HL-60 (cell line): Measurements from ENCODE around the gene ZFYVE28.

Source experiments
- DNase-seq, 2 experiments: peaks; one replicate each; pipeline ENCODE4 v3.0.0-alpha.2; 2010 to 2020; ENCODE audit warnings: low read depth in 1 of 2, low spot score in 1 of 2
- H3K27ac ChIP-seq: fragments of 250-450 bp; sonication (Bioruptor Pico); replicated peaks from 2 replicates; pipeline ENCODE4 v1.5.1; 2020; ENCODE audit warnings: mild to moderate bottlenecking, moderate library complexity
- H3K27me3 ChIP-seq: fragments of 250-450 bp; sonication (Bioruptor Pico); 2 replicates; pipeline ENCODE4 v1.5.1; 2021; ENCODE audit warnings: mild to moderate bottlenecking, moderate library complexity; ENCODE audit not compliant: insufficient read depth, poor library complexity, severe bottlenecking
- H3K4me3 ChIP-seq: replicated peaks from 2 replicates; pipeline ENCODE4 v1.5.1; 2011; ENCODE audit warnings: mild to moderate bottlenecking, control low read depth, low read length; ENCODE audit not compliant: insufficient read depth
- CTCF ChIP-seq: IDR thresholded peaks from one replicate; pipeline ENCODE4 v1.5.1; 2011; ENCODE audit warnings: low read length, control low read depth, inconsistent platforms; ENCODE audit not compliant: insufficient read depth
- GABPA ChIP-seq: IDR thresholded peaks from 2 replicates; pipeline ENCODE4 v1.6.1; 2012; ENCODE audit warnings: low read depth
- POLR2AphosphoS5 ChIP-seq: IDR thresholded peaks from 2 replicates; pipeline ENCODE4 v1.6.1; 2012; ENCODE audit warnings: low read depth
- REST ChIP-seq: IDR thresholded peaks from 2 replicates; pipeline ENCODE4 v1.6.1; 2012; ENCODE audit warnings: low read depth; ENCODE audit not compliant: insufficient replicate concordance
- SPI1 ChIP-seq: IDR thresholded peaks from 2 replicates; pipeline ENCODE4 v1.6.1; 2012; ENCODE audit warnings: low read depth, mild to moderate bottlenecking, borderline replicate concordance

ZFYVE28 gene

DNA sequence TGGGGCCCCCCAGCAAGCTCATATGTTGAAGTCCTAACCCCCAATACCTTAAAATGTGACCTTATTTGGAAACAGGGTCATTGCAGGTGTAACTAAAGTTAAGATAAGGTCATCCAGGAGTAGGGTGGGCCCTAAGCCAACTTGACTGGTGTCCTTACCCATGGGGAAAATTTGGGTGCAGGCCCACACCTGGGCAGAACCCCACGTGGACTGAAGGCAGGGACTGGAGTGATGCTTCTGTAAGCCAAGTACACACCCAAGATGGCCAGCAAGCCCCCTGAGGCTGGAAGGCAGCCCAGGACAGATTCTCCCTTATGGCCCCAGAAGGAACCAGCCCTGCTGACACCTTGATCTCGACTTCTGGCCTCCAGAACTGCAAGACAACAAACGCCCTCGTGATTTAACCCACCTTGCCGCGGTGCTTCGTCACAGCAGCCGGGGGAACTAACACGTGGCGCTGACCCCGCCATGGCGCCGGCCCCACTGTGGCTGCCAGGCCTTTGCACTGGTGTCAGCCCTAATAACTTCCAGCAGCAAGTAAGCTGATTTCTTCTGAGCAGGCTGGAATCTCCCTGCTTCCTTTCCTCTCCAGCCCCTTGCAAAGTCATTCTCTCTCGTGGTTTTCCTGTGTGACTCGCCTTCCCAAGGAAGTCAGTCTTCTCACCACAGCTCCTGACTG is 133.4 kb downstream of the ZFYVE28 start:
- Histone ChIP-seq H3K4me3 (no peak overlapping the region), H3K27ac (no peak overlapping the region), H3K27me3 (no peaks in the 10 kb centered on the region)
- no peak for DNase-seq
- TF ChIP-seq SPI1: no peak
- TF ChIP-seq REST: no peak
- no peak for TF ChIP-seq CTCF
- TF ChIP-seq POLR2AphosphoS5: no peak
- no peak for TF ChIP-seq GABPA

- Histone ChIP-seq H3K27ac (no peak overlapping the region), H3K27me3 (no peaks in the 10 kb centered on the region), H3K4me3 (no peak overlapping the region)
- TF ChIP-seq CTCF (no peak), REST (no peak), GABPA (no peak), POLR2AphosphoS5 (no peak), SPI1 (no peak)
- no peak for DNase-seq
Measured at GRCh38 chr4:2284161-2284933, 134.1 kb downstream of the ZFYVE28 start.

DNA sequence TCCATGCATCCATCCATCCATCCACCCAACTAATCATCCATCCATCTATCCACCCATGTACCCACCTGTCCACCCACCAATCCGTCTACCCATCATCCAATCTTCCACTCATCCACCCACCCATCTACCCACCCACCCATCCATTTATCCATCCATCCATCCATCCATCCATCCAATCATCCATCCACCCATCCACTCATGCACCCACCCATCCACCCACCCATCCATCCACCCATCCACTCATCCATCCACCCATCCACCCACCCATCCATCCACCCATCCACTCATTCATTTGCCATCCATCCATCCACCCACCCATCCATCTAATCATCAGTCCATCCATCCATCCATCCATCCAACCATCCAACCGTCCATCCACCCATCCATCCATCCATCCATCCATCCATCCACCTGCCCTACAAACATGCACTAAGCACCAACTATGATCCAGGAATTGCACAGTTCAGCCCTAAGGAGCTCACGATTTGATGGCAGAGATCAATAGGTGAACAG is 135.2 kb downstream of the ZFYVE28 start:
- Histone ChIP-seq H3K27me3 (no peaks in the 10 kb centered on the region), H3K27ac (no peak overlapping the region), H3K4me3 (no peak overlapping the region)
- no peak for TF ChIP-seq POLR2AphosphoS5
- no peak for TF ChIP-seq GABPA
- TF ChIP-seq CTCF: no peak
- no peak for TF ChIP-seq REST
- TF ChIP-seq SPI1: no peak
- DNase-seq: no peak
